ENCODE results near the gene ABCB4. TPM values are rescaled to one million over a fixed set of nuclear protein-coding genes. Genes with fewer than 3 reads are reported as not detected.
A peak's percentile ranks its signal among the peaks of the same experiment; 100 is the strongest.

The ABCB4 gene
- total and polyA plus RNA-seq, 2 experiments from 2014 or later, result 1.2 to 1.5 TPM

DNA sequence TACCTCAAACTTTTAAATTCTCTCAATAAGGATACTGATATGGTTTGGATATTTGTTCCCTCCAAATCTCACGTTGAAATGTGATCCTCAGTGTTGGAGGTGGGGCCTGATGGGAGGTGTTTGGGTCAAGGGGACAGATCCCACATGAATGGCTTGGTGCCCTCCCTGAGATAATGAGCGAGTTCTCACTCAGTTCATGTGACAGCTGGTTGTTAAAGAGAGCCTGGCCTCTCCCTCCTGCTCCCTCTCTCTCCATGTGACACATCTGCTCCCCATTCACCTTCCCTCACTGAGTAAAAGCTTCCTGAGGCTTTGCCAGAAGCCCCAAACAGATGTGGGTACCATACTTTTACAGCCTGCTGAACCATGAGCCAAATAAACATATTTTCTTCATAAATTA lies 19.2 kb downstream of the ABCB4 start (continued):
- TF ChIP-seq, protein P1, sequence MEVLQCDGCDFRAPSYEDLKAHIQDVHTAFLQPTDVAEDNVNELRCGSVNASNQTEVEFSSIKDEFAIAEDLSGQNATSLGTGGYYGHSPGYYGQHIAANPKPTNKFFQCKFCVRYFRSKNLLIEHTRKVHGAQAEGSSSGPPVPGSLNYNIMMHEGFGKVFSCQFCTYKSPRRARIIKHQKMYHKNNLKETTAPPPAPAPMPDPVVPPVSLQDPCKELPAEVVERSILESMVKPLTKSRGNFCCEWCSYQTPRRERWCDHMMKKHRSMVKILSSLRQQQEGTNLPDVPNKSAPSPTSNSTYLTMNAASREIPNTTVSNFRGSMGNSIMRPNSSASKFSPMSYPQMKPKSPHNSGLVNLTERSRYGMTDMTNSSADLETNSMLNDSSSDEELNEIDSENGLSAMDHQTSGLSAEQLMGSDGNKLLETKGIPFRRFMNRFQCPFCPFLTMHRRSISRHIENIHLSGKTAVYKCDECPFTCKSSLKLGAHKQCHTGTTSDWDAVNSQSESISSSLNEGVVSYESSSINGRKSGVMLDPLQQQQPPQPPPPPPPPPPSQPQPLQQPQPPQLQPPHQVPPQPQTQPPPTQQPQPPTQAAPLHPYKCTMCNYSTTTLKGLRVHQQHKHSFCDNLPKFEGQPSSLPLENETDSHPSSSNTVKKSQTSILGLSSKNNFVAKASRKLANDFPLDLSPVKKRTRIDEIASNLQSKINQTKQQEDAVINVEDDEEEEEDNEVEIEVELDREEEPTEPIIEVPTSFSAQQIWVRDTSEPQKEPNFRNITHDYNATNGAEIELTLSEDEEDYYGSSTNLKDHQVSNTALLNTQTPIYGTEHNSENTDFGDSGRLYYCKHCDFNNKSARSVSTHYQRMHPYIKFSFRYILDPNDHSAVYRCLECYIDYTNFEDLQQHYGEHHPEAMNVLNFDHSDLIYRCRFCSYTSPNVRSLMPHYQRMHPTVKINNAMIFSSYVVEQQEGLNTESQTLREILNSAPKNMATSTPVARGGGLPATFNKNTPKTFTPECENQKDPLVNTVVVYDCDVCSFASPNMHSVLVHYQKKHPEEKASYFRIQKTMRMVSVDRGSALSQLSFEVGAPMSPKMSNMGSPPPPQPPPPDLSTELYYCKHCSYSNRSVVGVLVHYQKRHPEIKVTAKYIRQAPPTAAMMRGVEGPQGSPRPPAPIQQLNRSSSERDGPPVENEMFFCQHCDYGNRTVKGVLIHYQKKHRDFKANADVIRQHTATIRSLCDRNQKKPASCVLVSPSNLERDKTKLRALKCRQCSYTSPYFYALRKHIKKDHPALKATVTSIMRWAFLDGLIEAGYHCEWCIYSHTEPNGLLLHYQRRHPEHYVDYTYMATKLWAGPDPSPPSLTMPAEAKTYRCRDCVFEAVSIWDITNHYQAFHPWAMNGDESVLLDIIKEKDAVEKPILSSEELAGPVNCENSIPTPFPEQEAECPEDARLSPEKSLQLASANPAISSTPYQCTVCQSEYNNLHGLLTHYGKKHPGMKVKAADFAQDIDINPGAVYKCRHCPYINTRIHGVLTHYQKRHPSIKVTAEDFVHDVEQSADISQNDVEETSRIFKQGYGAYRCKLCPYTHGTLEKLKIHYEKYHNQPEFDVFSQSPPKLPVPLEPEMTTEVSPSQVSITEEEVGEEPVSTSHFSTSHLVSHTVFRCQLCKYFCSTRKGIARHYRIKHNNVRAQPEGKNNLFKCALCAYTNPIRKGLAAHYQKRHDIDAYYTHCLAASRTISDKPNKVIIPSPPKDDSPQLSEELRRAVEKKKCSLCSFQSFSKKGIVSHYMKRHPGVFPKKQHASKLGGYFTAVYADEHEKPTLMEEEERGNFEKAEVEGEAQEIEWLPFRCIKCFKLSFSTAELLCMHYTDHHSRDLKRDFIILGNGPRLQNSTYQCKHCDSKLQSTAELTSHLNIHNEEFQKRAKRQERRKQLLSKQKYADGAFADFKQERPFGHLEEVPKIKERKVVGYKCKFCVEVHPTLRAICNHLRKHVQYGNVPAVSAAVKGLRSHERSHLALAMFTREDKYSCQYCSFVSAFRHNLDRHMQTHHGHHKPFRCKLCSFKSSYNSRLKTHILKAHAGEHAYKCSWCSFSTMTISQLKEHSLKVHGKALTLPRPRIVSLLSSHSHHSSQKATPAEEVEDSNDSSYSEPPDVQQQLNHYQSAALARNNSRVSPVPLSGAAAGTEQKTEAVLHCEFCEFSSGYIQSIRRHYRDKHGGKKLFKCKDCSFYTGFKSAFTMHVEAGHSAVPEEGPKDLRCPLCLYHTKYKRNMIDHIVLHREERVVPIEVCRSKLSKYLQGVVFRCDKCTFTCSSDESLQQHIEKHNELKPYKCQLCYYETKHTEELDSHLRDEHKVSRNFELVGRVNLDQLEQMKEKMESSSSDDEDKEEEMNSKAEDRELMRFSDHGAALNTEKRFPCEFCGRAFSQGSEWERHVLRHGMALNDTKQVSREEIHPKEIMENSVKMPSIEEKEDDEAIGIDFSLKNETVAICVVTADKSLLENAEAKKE (CRISPR knock-in tag; IDR thresholded peaks at IDR 0.05), result no peak
- TF ChIP-seq JUNB (IDR thresholded peaks at IDR 0.05; ENCODE audit: unreplicated experiment) (no peak), ZNF114 (CRISPR knock-in tag; IDR thresholded peaks at IDR 0.05) (no peak), EZH2 (IDR thresholded peaks at IDR 0.05; ENCODE audit: low read depth, unreplicated experiment) (no peak), POLR2AphosphoS5 (IDR thresholded peaks at IDR 0.05; ENCODE audit: low read depth) (no peak)

DNA sequence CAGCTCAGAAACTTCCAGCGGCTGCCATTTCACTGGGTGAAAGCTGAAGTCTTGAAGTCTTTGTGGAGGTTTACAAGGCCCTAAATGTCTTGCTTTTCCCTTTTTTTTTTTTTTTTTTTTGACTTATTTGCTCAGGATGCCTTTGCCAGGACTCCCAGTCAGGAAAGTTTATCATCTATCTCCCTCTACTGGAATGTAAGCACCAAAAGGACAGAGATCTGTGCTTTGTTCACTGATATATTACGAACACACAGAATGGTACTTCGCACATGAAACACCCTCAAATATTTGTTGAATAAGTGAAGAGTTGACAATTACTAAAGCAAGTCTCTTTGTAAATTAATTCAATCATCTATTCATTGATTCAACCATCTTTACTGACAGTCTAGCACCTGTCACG lies 23.2 kb downstream of the ABCB4 start:
- H3K9me3 Mint-ChIP-seq, result no peaks in the 10 kb centered on the region
- no peak overlapping the region for H3K4me3 ChIP-seq
- no peaks in the 10 kb centered on the region for H3K79me2 ChIP-seq (replicated peaks; ENCODE audit: insufficient read depth)
- DNase-seq (ENCODE audit: low spot score), result no peak
- no peaks in the 10 kb centered on the region for H3K36me3 Mint-ChIP-seq (ENCODE audit: low read depth)
- no peaks in the 10 kb centered on the region for H3K9me2 ChIP-seq (ENCODE audit: insufficient read depth)
- no peaks in the 10 kb centered on the region for H3K27me3 Mint-ChIP-seq (ENCODE audit: insufficient read depth, low read depth, poor library complexity)
- H3K4me1 ChIP-seq (ENCODE audit: insufficient read depth), result peaks cover 3% of the 10 kb centered on the region; the same call in 1 of the 2 replicates
- H3K36me3 ChIP-seq (ENCODE audit: insufficient read depth), result no peaks in the 10 kb centered on the region
- no peak for ATAC-seq
- no peaks in the 10 kb centered on the region for H4K20me1 ChIP-seq (replicated peaks; ENCODE audit: insufficient read depth)
- H3K4me2 ChIP-seq, result no peak overlapping the region
- H3K27ac ChIP-seq (ENCODE audit: low read depth), result no peak overlapping the region
- H3K4me1 Mint-ChIP-seq, result peaks cover 14% of the 10 kb centered on the region; the same call in 2 of the 3 replicates
- no peaks in the 10 kb centered on the region for H3F3A ChIP-seq (replicated peaks; ENCODE audit: low read depth)
- no peak overlapping the region for H3K27ac Mint-ChIP-seq
- H2AFZ ChIP-seq, result no peak overlapping the region
- no peaks in the 10 kb centered on the region for H3K27me3 ChIP-seq (ENCODE audit: insufficient read depth)
- no peak overlapping the region for H3K4me3 Mint-ChIP-seq
- TF ChIP-seq, protein P2, sequence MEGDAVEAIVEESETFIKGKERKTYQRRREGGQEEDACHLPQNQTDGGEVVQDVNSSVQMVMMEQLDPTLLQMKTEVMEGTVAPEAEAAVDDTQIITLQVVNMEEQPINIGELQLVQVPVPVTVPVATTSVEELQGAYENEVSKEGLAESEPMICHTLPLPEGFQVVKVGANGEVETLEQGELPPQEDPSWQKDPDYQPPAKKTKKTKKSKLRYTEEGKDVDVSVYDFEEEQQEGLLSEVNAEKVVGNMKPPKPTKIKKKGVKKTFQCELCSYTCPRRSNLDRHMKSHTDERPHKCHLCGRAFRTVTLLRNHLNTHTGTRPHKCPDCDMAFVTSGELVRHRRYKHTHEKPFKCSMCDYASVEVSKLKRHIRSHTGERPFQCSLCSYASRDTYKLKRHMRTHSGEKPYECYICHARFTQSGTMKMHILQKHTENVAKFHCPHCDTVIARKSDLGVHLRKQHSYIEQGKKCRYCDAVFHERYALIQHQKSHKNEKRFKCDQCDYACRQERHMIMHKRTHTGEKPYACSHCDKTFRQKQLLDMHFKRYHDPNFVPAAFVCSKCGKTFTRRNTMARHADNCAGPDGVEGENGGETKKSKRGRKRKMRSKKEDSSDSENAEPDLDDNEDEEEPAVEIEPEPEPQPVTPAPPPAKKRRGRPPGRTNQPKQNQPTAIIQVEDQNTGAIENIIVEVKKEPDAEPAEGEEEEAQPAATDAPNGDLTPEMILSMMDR (conservative IDR thresholded peaks at IDR 0.05; ENCODE audit: low read depth in 2 of 2), result peak in 1 of 2 experiments; percentile 36; a peak in 3 of 4 replicates
- no peak for TF ChIP-seq ZNF114 (CRISPR knock-in tag; IDR thresholded peaks at IDR 0.05)

Measured in GM23338 (cell line).